ENCODE measurements around the gene C15orf39.

C15orf39 gene

DNA sequence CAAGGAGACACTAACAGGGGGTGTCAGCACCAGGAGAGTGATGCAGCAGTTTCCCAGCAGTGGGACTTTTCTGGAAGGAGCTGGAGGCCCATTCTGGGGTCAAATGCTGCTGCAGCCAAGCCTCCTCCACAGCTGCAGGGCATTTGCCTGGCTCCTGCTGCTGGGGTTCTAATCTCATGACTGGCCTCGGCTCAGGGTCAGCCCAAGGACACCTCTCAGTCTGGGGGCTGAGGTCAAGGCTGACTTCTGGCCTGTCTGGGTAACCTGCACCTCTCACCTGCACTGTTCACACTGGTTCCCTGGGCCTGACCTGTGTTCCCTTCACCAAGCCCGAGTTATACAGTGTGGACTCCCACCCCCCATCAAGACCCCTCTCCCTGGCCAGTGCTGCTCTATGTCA, 10.4 kb upstream of the C15orf39 start:
- no peak for DNase-seq (ENCODE audit: low read depth)
- H3K4me3 ChIP-seq (replicated peaks; ENCODE audit: low read depth, low read length), result no peak overlapping the region
- TF ChIP-seq, protein P1, sequence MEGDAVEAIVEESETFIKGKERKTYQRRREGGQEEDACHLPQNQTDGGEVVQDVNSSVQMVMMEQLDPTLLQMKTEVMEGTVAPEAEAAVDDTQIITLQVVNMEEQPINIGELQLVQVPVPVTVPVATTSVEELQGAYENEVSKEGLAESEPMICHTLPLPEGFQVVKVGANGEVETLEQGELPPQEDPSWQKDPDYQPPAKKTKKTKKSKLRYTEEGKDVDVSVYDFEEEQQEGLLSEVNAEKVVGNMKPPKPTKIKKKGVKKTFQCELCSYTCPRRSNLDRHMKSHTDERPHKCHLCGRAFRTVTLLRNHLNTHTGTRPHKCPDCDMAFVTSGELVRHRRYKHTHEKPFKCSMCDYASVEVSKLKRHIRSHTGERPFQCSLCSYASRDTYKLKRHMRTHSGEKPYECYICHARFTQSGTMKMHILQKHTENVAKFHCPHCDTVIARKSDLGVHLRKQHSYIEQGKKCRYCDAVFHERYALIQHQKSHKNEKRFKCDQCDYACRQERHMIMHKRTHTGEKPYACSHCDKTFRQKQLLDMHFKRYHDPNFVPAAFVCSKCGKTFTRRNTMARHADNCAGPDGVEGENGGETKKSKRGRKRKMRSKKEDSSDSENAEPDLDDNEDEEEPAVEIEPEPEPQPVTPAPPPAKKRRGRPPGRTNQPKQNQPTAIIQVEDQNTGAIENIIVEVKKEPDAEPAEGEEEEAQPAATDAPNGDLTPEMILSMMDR (IDR thresholded peaks at IDR 0.05; ENCODE audit: low read length, missing control alignments), result no peak

DNA sequence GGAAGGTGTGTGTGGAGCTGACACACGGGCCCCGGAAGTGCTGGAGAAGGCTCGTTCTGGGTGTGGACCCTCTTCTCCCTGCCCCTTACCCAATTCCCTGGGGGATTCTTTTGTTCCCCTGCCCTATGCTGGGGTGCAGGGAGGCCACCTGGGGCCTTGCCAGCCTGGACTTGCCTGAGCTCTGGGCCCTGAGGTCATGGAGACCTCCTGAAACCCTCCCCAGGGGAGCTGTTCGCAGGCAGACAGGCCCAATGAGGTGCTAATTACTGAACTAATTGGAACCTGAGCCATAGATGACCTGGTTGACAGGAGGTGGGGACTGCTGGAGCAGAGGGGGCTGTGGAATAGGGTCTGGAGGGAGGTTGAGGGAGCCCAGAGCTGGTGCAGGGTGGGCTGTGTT, 9.4 kb upstream of the C15orf39 start:
- no peak overlapping the region for H3K4me3 ChIP-seq (replicated peaks; ENCODE audit: low read depth, low read length)
- TF ChIP-seq, protein P1 (IDR thresholded peaks at IDR 0.05; ENCODE audit: low read length, missing control alignments), result no peak
- no peak for DNase-seq (ENCODE audit: low read depth)

DNA sequence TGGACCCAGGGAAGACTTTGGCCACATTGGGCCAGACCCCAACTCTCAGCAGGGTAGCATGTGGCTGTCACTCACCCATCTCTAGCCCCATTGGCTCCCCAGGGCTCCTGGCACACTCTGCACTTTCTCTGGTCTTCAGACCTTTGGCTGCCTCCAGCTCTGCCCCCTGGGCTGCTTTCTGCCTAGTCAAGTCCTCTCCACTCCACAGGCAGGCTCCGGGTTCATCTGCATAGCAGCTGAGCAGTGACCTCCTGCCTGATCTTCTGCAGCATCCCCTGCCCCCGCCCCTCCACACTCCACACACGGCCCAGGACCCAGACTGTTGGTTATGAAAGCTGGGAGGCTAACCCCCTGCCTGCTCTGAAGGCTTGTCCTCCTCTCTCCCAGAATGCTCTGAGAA, 8.4 kb upstream of the C15orf39 start:
- no peak overlapping the region for H3K4me3 ChIP-seq (replicated peaks; ENCODE audit: low read depth, low read length)
- TF ChIP-seq, protein P1 (IDR thresholded peaks at IDR 0.05; ENCODE audit: low read length, missing control alignments), result no peak
- DNase-seq (ENCODE audit: low read depth), result no peak

DNA sequence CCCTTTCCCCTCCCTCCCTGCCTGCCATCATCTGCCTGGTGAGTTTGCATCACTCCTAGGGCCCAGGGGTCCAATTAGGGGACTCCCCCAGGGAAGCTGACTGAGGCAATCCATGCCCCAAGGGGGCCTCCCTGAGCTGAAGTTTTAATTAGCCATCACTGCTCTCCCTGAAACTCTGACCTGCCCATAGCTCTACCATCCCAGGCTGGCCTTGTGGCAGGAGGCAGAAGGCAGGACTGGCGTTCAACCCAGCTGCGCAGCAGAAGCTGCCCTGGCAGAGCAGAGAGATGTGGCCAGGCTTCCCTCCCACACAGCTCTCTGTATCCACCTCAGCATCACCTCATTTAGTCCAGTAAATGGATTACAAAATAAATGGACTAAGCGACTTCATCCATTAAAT, 7.7 kb upstream of the C15orf39 start:
- DNase-seq (ENCODE audit: low read depth), result no peak
- TF ChIP-seq, protein P1 (IDR thresholded peaks at IDR 0.05; ENCODE audit: low read length, missing control alignments), result no peak
- no peak overlapping the region for H3K4me3 ChIP-seq (replicated peaks; ENCODE audit: low read depth, low read length)

DNA sequence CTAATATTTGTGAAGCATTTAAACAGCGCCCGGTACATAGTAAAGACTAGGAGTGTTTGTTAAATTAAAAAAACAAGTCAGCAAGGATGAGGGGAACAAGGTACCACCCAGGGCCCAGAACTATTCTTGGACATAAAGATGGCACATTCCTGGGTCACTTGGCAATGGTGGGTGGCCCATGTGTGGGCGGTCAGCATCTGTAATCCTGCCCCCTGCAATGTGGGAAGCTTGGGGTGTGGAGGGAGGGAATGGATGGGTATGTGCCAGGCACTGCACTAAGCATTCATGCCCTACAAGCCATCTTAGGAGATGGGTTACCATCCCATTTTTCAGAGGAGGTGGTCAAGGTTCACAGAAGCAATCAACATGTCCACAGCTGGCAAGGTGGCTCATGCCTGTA, 7.3 kb upstream of the C15orf39 start:
- no peak for DNase-seq (ENCODE audit: low read depth)
- H3K4me3 ChIP-seq (replicated peaks; ENCODE audit: low read depth, low read length), result no peak overlapping the region
- TF ChIP-seq, protein P1 (IDR thresholded peaks at IDR 0.05; ENCODE audit: low read length, missing control alignments), result no peak

DNA sequence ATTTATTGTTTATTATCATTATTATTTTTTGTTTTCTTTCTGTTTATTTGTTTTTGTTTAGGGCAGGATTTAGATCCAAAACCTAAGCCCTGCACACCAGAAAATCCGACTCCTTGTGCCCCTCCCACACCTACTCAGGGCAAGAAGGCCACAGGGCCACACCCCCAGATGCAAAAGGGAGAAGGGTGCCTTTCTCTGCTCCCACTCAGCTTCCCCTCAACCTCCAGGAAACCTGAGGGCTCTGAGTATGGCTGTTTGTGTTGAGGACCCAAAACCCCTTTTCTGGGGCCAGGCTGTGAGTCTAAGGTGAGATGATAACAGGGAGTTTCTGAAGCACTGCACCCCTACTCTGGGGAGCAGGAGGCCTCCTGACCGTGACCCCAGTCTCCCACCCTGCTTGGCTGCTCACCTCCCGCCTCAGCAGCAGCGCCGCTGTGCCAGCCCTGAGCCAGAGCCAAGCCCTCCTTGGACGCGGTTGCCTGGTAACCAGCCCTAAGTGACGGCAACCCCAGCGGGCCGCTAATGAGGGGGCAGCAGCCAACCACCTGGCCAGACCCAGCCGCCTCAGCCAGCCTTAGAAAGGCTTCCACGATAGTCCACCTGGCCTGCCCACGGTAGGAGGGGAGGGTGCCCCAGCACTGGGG, 6.4 kb upstream of the C15orf39 start:
- TF ChIP-seq, protein P1 (IDR thresholded peaks at IDR 0.05; ENCODE audit: low read length, missing control alignments), result no peak
- DNase-seq (ENCODE audit: low read depth), result no peak
- no peak overlapping the region for H3K4me3 ChIP-seq (replicated peaks; ENCODE audit: low read depth, low read length)

DNA sequence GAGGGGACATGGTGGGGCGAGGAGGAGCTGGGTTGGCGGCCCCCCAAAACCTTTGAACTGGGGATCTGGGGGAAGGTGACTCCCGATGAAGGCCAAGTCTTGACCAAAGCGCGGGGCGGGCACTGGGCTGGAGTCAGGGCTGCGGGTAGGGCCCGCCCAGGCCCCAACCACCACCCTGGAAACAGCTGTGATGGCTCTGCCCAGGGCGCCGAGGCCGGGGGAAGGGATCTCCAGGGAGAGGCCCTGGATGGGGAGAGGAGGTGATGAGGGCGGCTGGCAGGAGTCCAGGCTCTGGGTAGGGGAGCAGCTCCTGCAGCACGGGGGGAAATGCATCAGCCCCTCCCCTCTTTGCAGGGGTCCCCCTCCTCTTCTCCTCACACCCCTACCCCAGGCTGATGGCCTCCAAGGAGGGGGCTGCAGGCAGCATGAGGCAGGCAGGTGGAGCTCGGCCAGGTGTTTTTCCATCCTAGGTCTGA, 5.9 kb upstream of the C15orf39 start:
- no peak for DNase-seq (ENCODE audit: low read depth)
- H3K4me3 ChIP-seq (replicated peaks; ENCODE audit: low read depth, low read length), result no peak overlapping the region
- TF ChIP-seq, protein P1 (IDR thresholded peaks at IDR 0.05; ENCODE audit: low read length, missing control alignments), result no peak

Data from fibroblast of pulmonary artery (primary cell).